ENCODE measurements around the gene SHC4.

DNA sequence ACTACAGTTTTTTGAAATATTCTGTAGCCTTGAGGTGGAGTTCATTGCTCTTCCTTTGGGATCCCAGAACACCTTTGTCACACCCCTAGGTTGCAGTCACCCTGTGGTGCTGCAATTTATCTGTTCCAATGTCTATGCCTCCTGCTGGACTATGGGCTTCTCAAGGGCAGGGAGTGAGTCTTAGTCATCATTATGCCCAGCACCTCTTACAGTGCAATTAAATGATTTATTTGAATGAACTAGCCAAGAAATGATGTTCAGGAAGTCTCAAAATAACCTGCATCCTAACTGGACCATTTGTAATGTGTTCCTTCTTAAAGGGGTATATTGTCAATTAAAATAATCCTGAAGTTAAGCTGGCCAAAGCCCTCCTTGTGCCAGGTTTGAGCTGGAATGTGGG, 28.5 kb downstream of the SHC4 start:
- TF ChIP-seq GATA1 (IDR thresholded peaks at IDR 0.05; ENCODE audit: low read depth, low read length) (no peak), POLR2A (IDR thresholded peaks at IDR 0.05; ENCODE audit: low read length) (no peak)

All from erythroblast (primary cell).